GM21360 (cell line): ENCODE measurements around the gene TCAP.
"Not testable (repeated sequence)": the region's sequence is repeated elsewhere in the genome, so short reads cannot be mapped to it uniquely, and the experiment has no call there.

Experiments
- ATAC-seq: cut with Tn5 transposase; IDR thresholded peaks from one replicate; pipeline ENCODE4 v1.9.1; 2021; ENCODE audit warnings: mild to moderate bottlenecking, moderate library complexity; ENCODE audit not compliant: unreplicated experiment

Gene TCAP

GRCh38 chr17:39702901-39703893, 38.0 kb downstream of the TCAP start:
- no peak for ATAC-seq

DNA sequence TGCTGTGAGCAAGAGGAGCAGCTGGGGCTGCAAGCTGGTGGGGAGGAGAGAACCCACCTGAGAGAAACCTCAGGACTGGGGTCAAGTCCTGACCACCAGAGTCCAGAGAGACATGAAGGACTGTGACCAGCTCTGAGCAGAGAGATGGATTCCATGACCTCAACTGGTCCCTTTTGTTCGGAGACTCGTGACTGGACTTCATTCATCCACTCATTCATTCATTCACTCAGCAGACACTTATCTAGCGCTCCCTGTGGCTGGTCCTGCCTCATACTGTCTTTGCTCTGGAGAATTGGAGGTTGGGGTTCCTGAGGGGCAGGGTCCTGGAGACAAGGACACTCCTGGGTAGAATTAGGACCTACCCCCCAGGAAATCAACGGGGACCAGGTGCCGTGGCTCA, 38.8 kb downstream of the TCAP start:
- ATAC-seq: no peak

- no peak for ATAC-seq
These were observed 39.8 kb downstream of the TCAP start for GRCh38 chr17:39704821-39705551.

GRCh38 chr17:39705786-39706348, 40.7 kb downstream of the TCAP start:
- ATAC-seq: no peak

DNA sequence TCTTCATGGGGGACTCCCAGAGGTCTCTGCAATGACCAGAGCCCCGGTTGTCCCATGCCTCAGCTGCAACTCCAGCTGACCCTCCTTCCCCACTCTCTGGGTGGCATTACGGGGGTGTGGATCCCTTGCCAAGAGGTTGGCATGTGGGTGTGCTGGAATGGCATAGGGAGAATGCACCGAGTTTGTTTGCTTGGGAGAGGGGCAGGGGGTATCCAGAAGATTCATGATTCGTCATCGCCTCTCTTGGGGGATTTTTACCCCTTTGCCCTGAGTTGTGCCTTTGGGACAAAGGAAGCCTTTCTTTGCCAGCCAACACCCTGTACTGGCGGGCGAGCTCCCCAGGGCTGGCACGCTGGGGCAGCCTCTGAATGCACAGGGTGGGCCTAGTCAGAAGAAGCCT, 41.2 kb downstream of the TCAP start:
- no peak for ATAC-seq

DNA sequence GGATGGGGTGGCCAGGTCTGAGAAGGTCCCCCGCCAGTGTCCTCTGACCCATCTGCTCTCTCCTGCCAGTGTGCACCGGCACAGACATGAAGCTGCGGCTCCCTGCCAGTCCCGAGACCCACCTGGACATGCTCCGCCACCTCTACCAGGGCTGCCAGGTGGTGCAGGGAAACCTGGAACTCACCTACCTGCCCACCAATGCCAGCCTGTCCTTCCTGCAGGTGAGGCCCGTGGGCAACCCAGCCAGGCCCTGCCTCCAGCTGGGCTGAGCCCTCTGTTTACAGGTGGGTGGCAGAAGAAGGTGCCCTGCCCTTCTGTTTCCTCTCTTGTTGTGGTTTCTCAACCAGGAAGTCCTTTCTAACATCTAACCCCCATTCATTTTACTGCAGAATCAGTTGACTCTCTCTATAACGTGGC, 41.8 kb downstream of the TCAP start:
- no peak for ATAC-seq

GRCh38 chr17:39709319-39709997, 44.3 kb downstream of the TCAP start:
- no peak for ATAC-seq

DNA sequence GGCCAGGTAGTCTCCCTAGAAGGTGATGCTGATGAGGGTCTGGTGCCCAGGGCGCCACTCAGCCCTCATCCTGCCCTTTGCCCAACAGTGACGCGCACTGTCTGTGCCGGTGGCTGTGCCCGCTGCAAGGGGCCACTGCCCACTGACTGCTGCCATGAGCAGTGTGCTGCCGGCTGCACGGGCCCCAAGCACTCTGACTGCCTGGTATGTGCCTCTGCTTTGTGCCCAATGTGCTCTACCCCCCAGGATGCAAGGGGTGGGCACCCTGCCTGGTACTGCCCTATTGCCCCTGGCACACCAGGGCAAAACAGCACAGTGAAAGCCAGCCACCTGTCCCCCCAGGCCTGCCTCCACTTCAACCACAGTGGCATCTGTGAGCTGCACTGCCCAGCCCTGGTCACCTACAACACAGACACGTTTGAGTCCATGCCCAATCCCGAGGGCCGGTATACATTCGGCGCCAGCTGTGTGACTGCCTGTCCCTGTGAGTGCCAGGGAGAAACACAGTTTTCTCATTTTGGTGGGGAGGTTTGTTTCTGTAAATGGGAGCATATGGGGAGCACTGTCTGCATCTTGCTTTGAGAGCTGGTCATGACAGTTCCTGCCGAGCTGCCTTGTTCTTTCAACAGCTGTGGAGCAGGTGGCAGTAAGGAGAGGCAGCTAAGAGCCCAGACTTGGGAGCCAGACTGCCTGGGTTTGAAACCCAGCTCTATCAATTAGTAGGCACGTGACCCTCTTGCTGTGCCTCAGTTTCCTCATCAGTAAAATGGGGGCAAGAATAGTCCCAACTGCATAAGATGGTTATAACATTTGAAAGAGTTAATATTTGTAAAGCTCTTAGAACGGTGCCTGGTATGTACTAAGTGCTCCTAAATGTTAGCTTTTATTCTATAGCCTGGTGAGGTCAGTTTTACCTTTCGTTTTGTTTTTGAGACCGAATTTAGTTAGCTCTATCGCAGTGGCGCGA, 45.1 kb downstream of the TCAP start:
- no peak for ATAC-seq

GRCh38 chr17:39711071-39711470, 45.9 kb downstream of the TCAP start:
- ATAC-seq: not testable (repeated sequence)

- ATAC-seq: no peak
These were observed 46.7 kb downstream of the TCAP start for GRCh38 chr17:39711851-39712250.

- ATAC-seq: no peak
These were observed 49.1 kb downstream of the TCAP start for GRCh38 chr17:39714234-39714633.

DNA sequence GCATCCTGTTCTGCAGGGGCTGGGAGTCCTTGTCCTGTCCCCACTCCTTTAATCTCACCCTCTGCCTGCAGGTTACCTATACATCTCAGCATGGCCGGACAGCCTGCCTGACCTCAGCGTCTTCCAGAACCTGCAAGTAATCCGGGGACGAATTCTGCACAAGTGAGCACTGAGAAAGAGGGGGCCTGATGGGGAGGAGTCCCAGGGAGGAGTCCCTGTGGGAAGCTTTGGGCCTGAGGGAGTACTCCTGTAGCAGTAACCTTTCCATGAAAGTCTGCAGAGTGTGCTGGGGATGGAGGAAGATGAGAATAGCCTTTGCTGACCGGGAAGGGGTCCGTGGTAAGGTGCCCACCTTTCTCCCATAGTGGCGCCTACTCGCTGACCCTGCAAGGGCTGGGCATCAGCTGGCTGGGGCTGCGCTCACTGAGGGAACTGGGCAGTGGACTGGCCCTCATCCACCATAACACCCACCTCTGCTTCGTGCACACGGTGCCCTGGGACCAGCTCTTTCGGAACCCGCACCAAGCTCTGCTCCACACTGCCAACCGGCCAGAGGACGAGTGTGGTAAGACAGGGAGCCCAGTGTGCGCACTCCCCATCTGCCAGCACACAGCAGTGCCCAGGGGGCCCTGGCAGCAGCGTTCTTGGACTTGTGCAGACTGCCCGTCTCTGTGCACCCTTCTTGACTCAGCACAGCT, 50.4 kb downstream of the TCAP start:
- ATAC-seq: no peak
